GM23338 (cell line): ENCODE results near the gene PAIP1. TPM values are rescaled to one million over a fixed set of nuclear protein-coding genes. Genes with fewer than 3 reads are reported as not detected.

ENCODE experiments used
- ATAC-seq: fragments of 200-7000 bp; cut with Tn5 transposase; 3 replicates; pipeline ENCODE4 v1.9.1; 2020
- DNase-seq: peaks from one replicate; pipeline ENCODE4 v3.0.0-alpha.2; 2015; ENCODE audit warnings: low spot score
- H2AFZ ChIP-seq: fragments of 200-600 bp; sonication (generic); 2 replicates; pipeline ENCODE4 v1.8.0; 2016; ENCODE audit warnings: antibody characterized with exemption, mild to moderate bottlenecking, moderate library complexity
- H3F3A ChIP-seq: fragments of 200-600 bp; sonication (generic); replicated peaks from 2 replicates; pipeline ENCODE4 v1.8.0; 2017; ENCODE audit warnings: antibody characterized with exemption, mixed run types, low read depth
- H3K27ac ChIP-seq: fragments of 200-600 bp; sonication (generic); 2 replicates; pipeline ENCODE4 v1.6.1; 2016; ENCODE audit warnings: low read depth
- H3K27me3 ChIP-seq: fragments of 200-600 bp; sonication (generic); 2 replicates; pipeline ENCODE4 v1.8.0; 2016; ENCODE audit warnings: mild to moderate bottlenecking, mixed run types, moderate library complexity; ENCODE audit not compliant: insufficient read depth
- H3K36me3 ChIP-seq: fragments of 200-600 bp; sonication (generic); 2 replicates; pipeline ENCODE4 v1.8.0; 2016; ENCODE audit warnings: mild to moderate bottlenecking; ENCODE audit not compliant: insufficient read depth
- H3K4me1 ChIP-seq: fragments of 200-600 bp; sonication (generic); 2 replicates; pipeline ENCODE4 v1.8.0; 2016; ENCODE audit warnings: mild to moderate bottlenecking, moderate library complexity; ENCODE audit not compliant: insufficient read depth
- H3K4me2 ChIP-seq: fragments of 200-600 bp; sonication (generic); 2 replicates; pipeline ENCODE4 v1.7.1; 2017; ENCODE audit warnings: mixed run types
- H3K4me3 ChIP-seq: fragments of 200-600 bp; sonication (generic); 2 replicates; pipeline ENCODE4 v1.6.1; 2016; ENCODE audit warnings: mixed run types
- H3K79me2 ChIP-seq: fragments of 200-600 bp; sonication (generic); replicated peaks from 2 replicates; pipeline ENCODE4 v1.8.0; 2017; ENCODE audit warnings: mild to moderate bottlenecking; ENCODE audit not compliant: insufficient read depth
- H3K9me2 ChIP-seq: fragments of 200-600 bp; sonication (generic); 2 replicates; pipeline ENCODE4 v1.8.0; 2017; ENCODE audit not compliant: insufficient read depth
- H4K20me1 ChIP-seq: fragments of 200-600 bp; sonication (generic); replicated peaks from 2 replicates; pipeline ENCODE4 v1.8.0; 2017; ENCODE audit warnings: mild to moderate bottlenecking; ENCODE audit not compliant: insufficient read depth
- H3K27ac Mint-ChIP-seq: 2 replicates; pipeline ENCODE4 v1.8.0; 2020; ENCODE audit warnings: inconsistent platforms, mild to moderate bottlenecking, moderate library complexity, mixed read lengths
- H3K27me3 Mint-ChIP-seq: 3 replicates; pipeline ENCODE4 v1.8.0; 2022; ENCODE audit warnings: low read depth, mild to moderate bottlenecking, moderate library complexity, mixed read lengths, inconsistent platforms; ENCODE audit not compliant: insufficient read depth, poor library complexity
- H3K36me3 Mint-ChIP-seq: 3 replicates; pipeline ENCODE4 v1.8.0; 2021; ENCODE audit warnings: low read depth, mild to moderate bottlenecking, inconsistent platforms, moderate library complexity, mixed read lengths
- H3K4me1 Mint-ChIP-seq: 3 replicates; pipeline ENCODE4 v1.8.0; 2020; ENCODE audit warnings: mild to moderate bottlenecking, inconsistent platforms, mixed read lengths
- H3K4me3 Mint-ChIP-seq: 3 replicates; pipeline ENCODE4 v1.8.0; 2021; ENCODE audit warnings: moderate library complexity, mild to moderate bottlenecking, inconsistent platforms, mixed read lengths
- H3K9me3 Mint-ChIP-seq: 3 replicates; pipeline ENCODE4 v1.8.0; 2020; ENCODE audit warnings: moderate library complexity, mild to moderate bottlenecking, inconsistent platforms, mixed read lengths
- CREB1 ChIP-seq: fragments of 250-450 bp; sonication (Bioruptor Pico); IDR thresholded peaks from 2 replicates; pipeline ENCODE4 v1.5.0; 2020; ENCODE audit warnings: low read depth, mild to moderate bottlenecking, moderate library complexity
- ETS1 ChIP-seq: IDR thresholded peaks from 2 replicates; pipeline ENCODE4 v1.6.1; 2016; ENCODE audit warnings: antibody characterized with exemption
- EZH2 ChIP-seq: fragments of 200-600 bp; sonication (generic); IDR thresholded peaks from one replicate; pipeline ENCODE4 v1.8.0; 2017; ENCODE audit warnings: antibody characterized with exemption, mild to moderate bottlenecking, low read depth; ENCODE audit not compliant: unreplicated experiment
- EZH2phosphoT487 ChIP-seq: fragments of 200-600 bp; sonication (generic); IDR thresholded peaks from one replicate; pipeline ENCODE4 v1.8.1; 2018; ENCODE audit warnings: antibody characterized with exemption; ENCODE audit not compliant: unreplicated experiment
- JUNB ChIP-seq: IDR thresholded peaks from one replicate; pipeline ENCODE4 v1.6.1; 2016; ENCODE audit warnings: antibody characterized with exemption; ENCODE audit not compliant: unreplicated experiment
- NANOG ChIP-seq: IDR thresholded peaks from 2 replicates; pipeline ENCODE4 v1.6.1; 2016; ENCODE audit warnings: antibody characterized with exemption, borderline replicate concordance
- POLR2AphosphoS5 ChIP-seq: IDR thresholded peaks from 2 replicates; pipeline ENCODE4 v1.6.1; 2016; ENCODE audit warnings: antibody characterized with exemption, low read depth
- REST ChIP-seq: IDR thresholded peaks from one replicate; pipeline ENCODE4 v1.6.1; 2018; ENCODE audit warnings: antibody characterized with exemption; ENCODE audit not compliant: unreplicated experiment
- ZNF114 ChIP-seq: fragments of 250-450 bp; sonication (Bioruptor Pico); IDR thresholded peaks from 2 replicates; pipeline ENCODE4 v1.5.0; 2020; ENCODE audit warnings: mild to moderate bottlenecking, moderate library complexity
- ZNF331 ChIP-seq: fragments of 250-450 bp; sonication (Bioruptor Pico); IDR thresholded peaks from 2 replicates; pipeline ENCODE4 v1.5.0; 2020; ENCODE audit warnings: low read depth, mild to moderate bottlenecking, moderate library complexity
- ZNF462 ChIP-seq: fragments of 250-450 bp; sonication (Bioruptor Pico); IDR thresholded peaks from 2 replicates; pipeline ENCODE4 v1.5.0; 2020; ENCODE audit warnings: mild to moderate bottlenecking, moderate library complexity
- polyA plus RNA-seq: library from polyadenylated mRNA; unstranded; fragments of >200 nt; fragmentation: Nextera tagmentation; extraction: Ambion mirVana; gene quantifications from 2 replicates; pipeline ENCODE4 v1.2.1, GENCODE V29; 2016
- total RNA-seq: library from RNA; depleted of rRNA; stranded (reverse); fragments of >200 nt; shearing (Covaris generic); gene quantifications from 2 replicates; pipeline ENCODE4 v1.2.3, GENCODE V29; 2014

PAIP1 gene
- total and polyA plus RNA-seq, 2 experiments from 2014 or later = 108 to 140 TPM

- peaks cover 15% of the 10 kb centered on the region for H3K9me2 ChIP-seq
- no peak overlapping the region for H2AFZ ChIP-seq
- Mint-ChIP-seq H3K4me3 (no peak overlapping the region), H3K4me1 (peaks cover 7% of the 10 kb centered on the region), H3K27ac (no peak overlapping the region), H3K36me3 (peaks cover 31% of the 10 kb centered on the region), H3K27me3 (peaks cover 5% of the 10 kb centered on the region), H3K9me3 (peaks cover 26% of the 10 kb centered on the region)
- H3K36me3 ChIP-seq = no peaks in the 10 kb centered on the region; the same call in 1 of the 2 replicates
- no peak for DNase-seq
- ATAC-seq = no peak
- 0 out of 2 replicates have a peak, but pooled peaks cover 5% of the 10 kb centered on the region for H3K4me1 ChIP-seq
- TF ChIP-seq EZH2 (no peak), ETS1 (no peak), JUNB (no peak), REST (no peak), ZNF331 (CRISPR knock-in tag) (no peak), EZH2phosphoT487 (no peak), NANOG (no peak), CREB1 (CRISPR knock-in tag) (no peak), POLR2AphosphoS5 (no peak), ZNF462 (CRISPR knock-in tag) (no peak), ZNF114 (no peak)
- no peak overlapping the region for H3K4me3 ChIP-seq
- H3K27me3 ChIP-seq = no peaks in the 10 kb centered on the region
- no peak overlapping the region for H3K27ac ChIP-seq
- H3K79me2 ChIP-seq = no peaks in the 10 kb centered on the region
- no peak overlapping the region for H3K4me2 ChIP-seq
- H4K20me1 ChIP-seq = no peaks in the 10 kb centered on the region
- H3F3A ChIP-seq = no peaks in the 10 kb centered on the region
Observed at GRCh38 chr5:43582082-43583005, 25.5 kb upstream of the PAIP1 start.
